Stomach (tissue), 19 donors: Measurements from ENCODE around the gene TCOF1. TPM values are rescaled to one million over a fixed set of nuclear protein-coding genes. Genes with fewer than 3 reads are reported as not detected.

ENCODE experiments used
- DNase-seq, 2 donors: peaks; one replicate each; pipeline versions ENCODE4 v3.0.0 to v3.0.0-alpha.2; 2013 to 2019
- H3K27ac ChIP-seq, 5 donors: fragments of 200-600 bp in 4 of 5; sonication (generic) in 4 of 5; one replicate each; pipeline ENCODE4 v1.5.1; 2013 to 2019; ENCODE audit warnings: mild to moderate bottlenecking in 1 of 5, moderate library complexity in 1 of 5
- H3K27me3 ChIP-seq, 3 donors: fragments of 200-600 bp; sonication (generic); one replicate each; pipeline ENCODE4 v1.5.1; 2017 to 2019; ENCODE audit warnings: mixed run types in 1 of 3
- H3K36me3 ChIP-seq, 4 donors: fragments of 200-600 bp; sonication (generic); 1 replicate in 3 of 4; 2 replicates in 1 of 4; pipeline ENCODE4 v1.5.1; 2016 to 2019
- H3K4me1 ChIP-seq, 4 donors: fragments of 200-600 bp; sonication (generic); one replicate each; pipeline ENCODE4 v1.5.1; 2016 to 2019
- H3K4me3 ChIP-seq, 4 donors: fragments of 200-600 bp; sonication (generic) in 3 of 4; one replicate each; pipeline ENCODE4 v1.5.1; 2016 to 2019; ENCODE audit warnings: mild to moderate bottlenecking in 1 of 4
- H3K9me3 ChIP-seq, 4 donors: fragments of 200-600 bp; sonication (generic); one replicate each; pipeline ENCODE4 v1.5.1; 2016 to 2019
- CTCF ChIP-seq, 7 experiments: fragments of 450-650 bp in 4 of 7; fragments of 200-600 bp in 3 of 7; sonication (generic) in 3 of 7; IDR thresholded peaks; one replicate each; pipeline ENCODE4 v1.5.1; 2016 to 2019; ENCODE audit warnings: antibody characterized with exemption in 7 of 7, control low read depth in 2 of 7, mild to moderate bottlenecking in 1 of 7
- EP300 ChIP-seq: sonication (generic); formaldehyde crosslinking; IDR thresholded peaks from one replicate; pipeline ENCODE4 v1.6.1; 2017; ENCODE audit warnings: antibody characterized with exemption
- POLR2A ChIP-seq, 4 donors: fragments of 450-650 bp; IDR thresholded peaks; one replicate each; pipeline ENCODE4 v1.6.1; 2016; ENCODE audit warnings: antibody characterized with exemption in 4 of 4, control low read depth in 2 of 4, mild to moderate bottlenecking in 1 of 4, moderate library complexity in 1 of 4
- POLR2AphosphoS5 ChIP-seq, 3 donors: sonication (generic); formaldehyde crosslinking; IDR thresholded peaks; one replicate each; pipeline ENCODE4 v1.6.1; 2016; ENCODE audit warnings: antibody characterized with exemption in 3 of 3
- WGBS, 5 donors: extraction: QIAGEN DNeasy Blood & Tissue Kit in 3 of 5; methylation state at CpG; one replicate each; pipeline versions ENCODE4 v1.1.5 to v1.1.7; 2013 to 2018; 5-methylcytosine and 5-hydroxymethylcytosine counted together
- intact Hi-C: fragments of 100-400 bp; cut with DNase I; formaldehyde crosslinking; loops from one replicate; pipeline ENCODE4 v1.15.1; 2023; ENCODE audit warnings: low total_unique reads
- long read RNA-seq, 10 donors: transcript quantifications; one replicate each; lab custom pipeline, GENCODE V29; 2026
- polyA plus RNA-seq, 3 donors: library from polyadenylated mRNA; stranded (reverse); fragments of 200-250 nt; gene quantifications; one replicate each; pipeline ENCODE4 v1.2.3, GENCODE V29; 2013
- total RNA-seq, 5 donors: library from RNA; depleted of rRNA; stranded (reverse); fragments of >200 nt; gene quantifications; one replicate each; pipeline versions ENCODE4 v1.1.0 to v1.2.3, GENCODE V29; 2014 to 2016
- donor health status: healthy with polysubstance abuse.
- donor health status: Bipolar disorder and iron deficiency.
- donor health status: healthy.

Gene TCOF1
- total RNA-seq (10 to 100 TPM; 13.6 to 47.8 (median 36.2) TPM), polyA plus RNA-seq (10 to 100 TPM; 11.7 to 74.1 (median 14.0) TPM)
- long read RNA-seq, donor 1, partial matches to known transcripts, result 12 of 12 reads
- long read RNA-seq, donor 1, other reads (novel, unspliced or antisense), result 0 of 12 reads
- long read RNA-seq, donor 2, partial matches to known transcripts, result 11 of 11 reads
- long read RNA-seq, donor 2, other reads (novel, unspliced or antisense), result 0 of 11 reads
- long read RNA-seq, donor 3, partial matches to known transcripts, result 2,448 of 2,502 reads
- long read RNA-seq, donor 3, other reads (novel, unspliced or antisense), result 54 of 2,502 reads
- long read RNA-seq, donor 4, result 0 reads
- long read RNA-seq, donor 5, partial matches to known transcripts, result 6 of 6 reads
- long read RNA-seq, donor 5, other reads (novel, unspliced or antisense), result 0 of 6 reads
- long read RNA-seq, donor 6, full-length matches to known transcripts, result 1 of 19 reads
- long read RNA-seq, donor 6, partial matches to known transcripts, result 18 of 19 reads
- long read RNA-seq, donor 6, other reads (novel, unspliced or antisense), result 0 of 19 reads
- long read RNA-seq, donor 7, partial matches to known transcripts, result 12 of 12 reads
- long read RNA-seq, donor 7, other reads (novel, unspliced or antisense), result 0 of 12 reads
- long read RNA-seq, donor 8, partial matches to known transcripts, result 5 of 5 reads
- long read RNA-seq, donor 8, other reads (novel, unspliced or antisense), result 0 of 5 reads
- long read RNA-seq, donor 9, partial matches to known transcripts, result 18 of 18 reads
- long read RNA-seq, donor 9, other reads (novel, unspliced or antisense), result 0 of 18 reads
- long read RNA-seq, donor 10, partial matches to known transcripts, result 5 of 5 reads
- long read RNA-seq, donor 10, other reads (novel, unspliced or antisense), result 0 of 5 reads

GRCh38 chr5:150357326-150358260 is at the start of gene TCOF1:
Gene TCOF1, plus strand, starts transcription at chr5:150357697. Its CDS starts 50 bp downstream, at chr5:150357747.
- H3K27me3 ChIP-seq, result no peaks in the 10 kb centered on the region
- intact Hi-C loops, result no loop called here
- TF ChIP-seq CTCF (IDR thresholded peaks at IDR 0.05) (no peak), POLR2AphosphoS5 (IDR thresholded peaks at IDR 0.05) (peak; percentile 47 to 90 (median 68))
- peak; percentile 99 for DNase-seq
- H3K36me3 ChIP-seq, result peaks cover 13 to 28% (median 25%) of the 10 kb centered on the region in 4 donors
- peaks cover 15 to 35% (median 23%) of the 10 kb centered on the region in 4 donors for H3K4me1 ChIP-seq
- H3K27ac ChIP-seq, result peak within 1 kb of the TSS; percentile 16 to 84 (median 76)
- H3K4me3 ChIP-seq, result peak within 1 kb of the TSS; percentile 87 to 95 (median 91)
- 0 to 1% (median 0%) methylated on average over 51 to 90 of the region's 90 CpGs for WGBS, 5 donors
- H3K9me3 ChIP-seq, result no peaks in the 10 kb centered on the region

- Histone ChIP-seq H3K36me3 (no peaks in the 10 kb centered on the region), H3K4me3 (no peak overlapping the region), H3K27me3 (peaks cover 0 to 4% (median 0%) of the 10 kb centered on the region in 3 donors), H3K9me3 (no peaks in the 10 kb centered on the region), H3K4me1 (peaks cover 0 to 23% (median 2%) of the 10 kb centered on the region in 4 donors), H3K27ac (no peak overlapping the region)
- 63 to 79% (median 70%) methylated on average over 7 of the region's 7 CpGs for WGBS, 5 donors
- no peak for TF ChIP-seq POLR2A (IDR thresholded peaks at IDR 0.05)
- TF ChIP-seq POLR2AphosphoS5 (IDR thresholded peaks at IDR 0.05), result no peak
- no peak for TF ChIP-seq CTCF (IDR thresholded peaks at IDR 0.05)
- TF ChIP-seq EP300, result no peak
- peak in 1 of 2 donors; percentile 63 for DNase-seq
- intact Hi-C loops, result no loop called here
These were observed 48.2 kb upstream of the TCOF1 start for GRCh38 chr5:150309101-150309885.

GRCh38 chr5:150309886-150310239 is 47.6 kb upstream of the TCOF1 start:
- no peaks in the 10 kb centered on the region for H3K36me3 ChIP-seq
- intact Hi-C loops, result no loop called here
- no peaks in the 10 kb centered on the region for H3K27me3 ChIP-seq
- no peak overlapping the region for H3K4me3 ChIP-seq
- H3K9me3 ChIP-seq, result no peaks in the 10 kb centered on the region
- H3K4me1 ChIP-seq, result peaks cover 0 to 17% (median 0%) of the 10 kb centered on the region in 4 donors
- H3K27ac ChIP-seq, result no peak overlapping the region
- TF ChIP-seq CTCF (IDR thresholded peaks at IDR 0.05) (no peak), EP300 (no peak), POLR2AphosphoS5 (IDR thresholded peaks at IDR 0.05) (no peak), POLR2A (IDR thresholded peaks at IDR 0.05) (no peak)
- DNase-seq, result no peak
- 82 to 100% (median 91%) methylated on average over 1 of the region's 1 CpG for WGBS, 5 donors
